C1 segment of cervical spinal cord (tissue), 14 donors: Measurements from ENCODE around the gene ARHGAP10.

Experiments used
- DNase-seq, 14 donors: peaks; one replicate each; lab custom pipeline; 2025; lab: John Stamatoyannopoulos, UW

Gene ARHGAP10

DNA sequence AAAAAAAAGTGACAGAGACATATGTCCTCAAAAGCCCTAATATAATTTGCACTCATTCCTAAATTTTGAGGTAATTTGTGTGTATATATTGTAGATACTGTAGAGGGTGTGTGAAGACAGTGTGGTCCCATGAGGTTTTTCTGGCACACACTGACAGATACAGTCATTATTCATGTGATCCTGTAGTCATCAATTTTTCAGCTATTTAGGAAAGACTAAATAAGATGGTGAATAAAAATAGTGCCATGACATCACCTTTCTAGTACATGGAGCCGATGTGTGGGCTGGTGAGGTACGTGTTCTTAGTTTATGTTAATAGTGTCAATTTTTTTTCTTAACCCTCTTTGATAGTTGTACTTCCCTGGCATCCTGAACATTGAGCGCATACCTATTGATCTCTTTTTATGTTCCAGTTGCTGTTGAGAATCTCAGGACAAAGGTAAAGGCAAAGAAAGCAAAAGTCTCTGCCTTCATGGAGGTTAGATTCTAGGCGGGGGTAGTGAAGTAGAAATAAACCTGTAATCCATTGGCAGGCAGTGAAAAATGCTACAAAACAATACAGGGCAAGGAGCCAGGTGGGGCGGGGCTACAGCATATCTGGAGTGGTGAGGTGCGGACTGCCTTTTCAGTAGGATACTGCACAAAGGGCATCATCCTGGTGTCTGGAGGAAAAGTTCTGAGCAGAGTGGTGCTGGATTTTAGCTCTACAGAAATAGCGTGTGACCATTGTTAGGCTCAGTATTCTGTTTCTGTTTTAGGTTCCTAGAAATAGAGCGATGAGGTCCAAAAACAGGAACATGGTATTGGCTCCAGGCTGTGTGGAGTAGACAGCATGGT lies 93.8 kb downstream of the ARHGAP10 start:
- DNase-seq, result no peak

DNA sequence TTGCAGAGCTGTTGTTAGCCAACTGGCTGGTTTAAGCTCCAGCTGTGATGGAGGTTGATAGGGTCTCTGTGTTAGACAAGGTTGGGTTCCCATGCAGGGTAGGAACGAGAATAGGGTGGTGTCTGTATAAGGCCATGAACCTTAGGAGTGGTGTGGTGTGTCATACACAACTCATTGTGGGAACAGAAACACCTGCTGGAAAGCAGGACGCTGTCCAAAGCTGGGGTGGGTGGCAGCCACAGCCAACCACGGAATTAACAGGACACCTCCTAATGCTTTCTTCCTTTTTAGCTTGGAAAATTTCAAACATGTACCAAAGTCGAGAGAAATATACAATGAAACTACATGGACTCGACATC lies 94.4 kb downstream of the ARHGAP10 start:
- DNase-seq, result no peak

DNA sequence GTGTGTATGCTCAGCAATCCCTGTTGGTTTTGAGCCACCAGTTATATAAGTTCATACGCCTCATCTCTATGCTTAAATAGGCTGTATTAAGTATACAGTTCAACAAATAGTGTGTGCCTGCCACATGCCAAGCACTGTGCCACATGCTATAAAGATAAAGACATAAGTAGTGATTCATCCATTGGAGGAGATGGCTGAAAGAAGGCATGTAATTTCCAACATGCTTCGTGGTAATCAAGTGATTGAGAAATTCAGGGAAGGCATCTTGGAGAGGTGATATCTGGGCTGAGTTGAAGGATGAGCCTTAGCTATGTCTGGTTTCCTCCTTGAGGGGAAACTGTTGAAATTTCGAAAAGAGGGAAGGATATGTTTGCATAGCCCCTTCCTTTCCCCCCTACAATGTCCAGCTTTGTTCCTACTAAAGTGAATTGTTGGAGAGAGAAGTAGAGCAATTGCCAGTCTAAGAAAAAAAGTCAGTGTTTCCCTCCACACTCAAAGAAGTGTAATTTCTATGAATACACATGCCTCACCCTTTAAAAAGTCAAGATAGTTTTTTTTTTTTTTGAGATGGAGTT lies 96.5 kb downstream of the ARHGAP10 start:
- DNase-seq, result no peak

DNA sequence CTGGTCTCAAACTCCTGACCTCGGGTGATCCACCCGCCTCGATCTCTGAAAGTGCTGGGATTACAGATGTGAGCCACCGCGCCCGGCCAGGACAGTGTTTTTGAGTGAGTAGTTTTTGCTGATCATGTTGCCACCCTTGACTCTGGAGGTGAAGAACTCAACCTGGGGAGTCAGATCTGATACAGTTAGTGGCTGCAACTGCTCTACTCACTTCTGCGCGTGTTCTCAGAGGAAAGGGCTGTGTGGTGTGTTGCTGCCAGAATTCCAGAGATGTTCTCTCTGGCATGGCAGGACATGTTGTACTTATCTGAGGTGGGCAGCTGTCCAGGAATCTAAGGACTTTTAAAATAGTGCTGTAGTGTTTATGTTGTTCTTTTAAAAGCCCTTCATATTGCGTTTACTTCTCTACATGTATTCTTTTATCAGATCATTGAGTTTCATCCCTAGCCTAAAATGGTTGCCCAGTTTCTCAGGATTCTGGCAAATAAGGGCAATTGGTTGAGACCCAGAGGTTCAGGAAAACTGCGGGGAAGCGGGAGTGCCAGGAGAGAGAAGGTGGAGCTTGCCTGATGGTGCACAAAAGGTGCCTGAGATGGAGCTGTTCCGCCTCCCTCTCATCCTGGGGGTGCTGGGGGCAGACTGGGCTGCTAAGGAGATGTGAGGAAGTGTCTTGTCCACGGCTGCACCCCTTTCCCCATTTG lies 97.7 kb downstream of the ARHGAP10 start:
- DNase-seq, result no peak

DNA sequence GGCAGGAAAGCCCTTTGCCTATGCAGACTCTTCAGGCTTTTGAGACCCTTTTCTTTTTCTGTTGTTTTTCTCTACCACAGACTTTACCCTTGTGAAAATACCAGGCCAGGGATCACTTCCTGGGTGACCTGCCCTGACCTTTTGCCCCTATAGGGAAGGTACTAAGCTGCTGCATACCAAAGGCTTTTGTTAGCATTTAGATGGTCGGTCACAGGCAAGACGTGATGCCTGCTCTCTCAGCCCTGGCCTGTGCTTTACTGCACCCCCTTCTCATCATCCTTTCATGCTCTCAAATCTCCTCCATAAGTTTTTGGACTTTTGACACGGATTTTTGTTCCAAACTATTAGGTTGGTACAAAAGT lies 98.2 kb downstream of the ARHGAP10 start:
- no peak for DNase-seq

DNA sequence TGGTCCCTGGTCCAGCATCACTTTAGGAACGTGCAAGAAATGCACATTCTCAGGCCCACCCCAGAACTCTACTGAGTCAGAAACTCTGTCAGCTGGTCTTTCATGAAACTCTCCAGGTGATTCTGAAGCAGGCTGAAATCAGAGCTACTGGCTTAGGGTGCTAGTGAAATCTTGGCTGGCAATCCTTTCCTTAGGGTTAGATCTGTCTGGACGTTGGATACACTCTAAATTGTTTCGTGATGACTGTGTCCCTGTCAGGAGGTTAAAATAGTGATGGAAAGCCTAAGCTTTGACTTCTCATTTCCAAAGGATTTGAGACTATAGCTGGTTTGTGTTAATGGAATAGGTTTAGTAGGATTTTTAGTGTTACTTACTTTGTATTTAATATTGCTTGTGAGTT lies 99.1 kb downstream of the ARHGAP10 start:
- no peak for DNase-seq

DNA sequence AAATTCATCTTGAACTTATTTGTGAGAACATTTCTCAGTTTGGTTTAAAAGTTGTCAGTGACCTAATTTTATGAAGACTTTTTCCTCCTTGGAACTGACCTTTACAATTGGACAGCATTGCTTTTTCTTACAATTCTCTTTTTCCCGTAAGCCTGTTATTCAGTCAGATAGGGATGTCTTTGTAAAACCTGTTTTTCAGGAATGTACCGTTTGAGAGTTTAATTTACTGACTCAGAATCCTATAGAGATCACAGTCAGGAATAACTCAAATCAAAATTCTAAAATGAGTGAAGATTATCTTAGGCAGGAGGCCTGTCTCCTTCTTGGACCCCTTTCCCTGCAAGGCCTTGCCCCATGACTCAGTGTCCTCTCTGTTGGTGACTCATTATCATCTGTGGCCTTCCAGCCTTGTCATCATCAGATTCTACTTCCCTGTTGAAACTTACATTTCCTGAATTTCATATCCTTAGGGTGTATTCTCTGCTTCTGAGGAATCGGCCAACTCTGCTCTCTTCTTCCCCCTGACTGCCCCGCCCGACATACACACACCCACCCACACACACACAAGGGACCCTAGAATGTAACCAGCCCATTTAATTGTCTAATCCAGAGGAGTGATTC lies 99.8 kb downstream of the ARHGAP10 start:
- peak in 2 of 14 donors; percentile 11 to 31 for DNase-seq

DNA sequence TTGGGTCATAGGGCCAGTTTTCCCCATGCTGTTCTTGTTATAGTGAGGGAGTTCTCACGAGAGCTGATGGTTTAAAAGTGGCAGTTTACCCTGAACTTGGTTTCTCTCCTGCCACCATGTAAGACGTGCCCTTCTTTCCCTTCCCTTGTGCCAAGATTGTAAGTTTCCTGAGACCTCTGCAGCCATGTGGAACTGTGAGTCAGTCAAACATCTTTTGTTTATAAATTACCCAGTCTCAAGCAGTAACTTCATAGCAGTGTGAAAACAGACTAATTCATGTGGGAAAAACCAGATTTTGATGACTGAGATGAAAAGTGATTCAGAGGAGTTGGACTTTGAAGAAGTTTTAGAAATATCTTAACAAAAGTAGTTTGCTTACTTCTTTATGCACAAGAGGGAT lies 101.4 kb downstream of the ARHGAP10 start:
- no peak for DNase-seq

DNA sequence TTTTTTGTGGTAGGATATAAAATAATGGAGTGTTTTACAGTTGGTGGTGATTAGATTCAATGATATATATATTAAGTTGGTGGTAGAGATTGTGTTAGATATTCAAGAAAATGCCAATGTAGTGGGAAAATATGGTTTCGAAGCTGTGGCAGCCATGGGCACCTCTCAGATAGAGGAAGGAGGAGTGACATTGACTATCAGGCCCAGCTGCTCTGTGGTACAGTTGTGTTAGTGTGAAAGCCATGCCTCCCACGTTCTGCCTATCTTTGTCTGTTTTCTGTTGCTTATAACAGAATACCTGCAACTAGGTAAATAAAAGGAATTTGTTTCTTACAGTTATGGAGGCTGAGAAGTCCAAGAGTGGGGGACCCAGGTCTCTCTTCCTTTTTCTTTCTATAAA lies 101.9 kb downstream of the ARHGAP10 start:
- no peak for DNase-seq

DNA sequence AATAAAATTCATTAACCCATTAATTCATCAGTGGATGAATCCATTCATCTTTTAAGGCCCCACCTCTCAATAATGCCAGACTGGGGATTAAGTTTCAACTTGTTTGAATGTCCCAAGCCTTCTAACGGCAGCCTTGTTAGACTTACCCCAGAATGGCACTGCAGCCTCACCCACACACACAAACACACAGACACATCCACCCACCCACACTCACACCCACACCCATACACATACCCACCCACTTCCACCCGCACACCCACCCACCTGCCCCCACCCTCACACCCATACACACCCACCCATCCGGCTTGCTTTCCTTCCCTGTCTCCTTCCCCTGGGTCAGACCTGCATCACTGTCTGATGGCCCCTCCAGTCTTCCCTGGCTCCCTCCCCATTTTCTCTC lies 102.6 kb downstream of the ARHGAP10 start:
- DNase-seq, result no peak

DNA sequence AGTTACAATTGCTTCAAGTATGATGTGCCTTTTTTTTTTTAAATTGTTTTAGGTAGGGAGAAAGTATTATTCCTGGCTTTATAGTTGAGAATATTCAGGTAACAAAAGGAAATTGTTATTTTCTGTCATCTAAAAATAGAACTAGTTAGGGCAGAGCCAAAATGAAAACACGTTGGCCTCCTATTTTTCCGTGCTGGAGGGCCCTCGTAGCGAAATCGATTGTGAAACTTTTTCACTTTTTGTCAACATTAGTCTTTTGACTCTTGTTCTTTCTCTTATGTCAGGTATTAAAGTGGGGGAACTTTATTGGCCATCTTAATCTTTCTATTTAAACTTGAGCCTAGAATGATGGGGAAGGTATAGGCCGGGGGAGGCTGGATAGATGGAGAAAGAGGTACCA lies 104.9 kb downstream of the ARHGAP10 start:
- no peak for DNase-seq

DNA sequence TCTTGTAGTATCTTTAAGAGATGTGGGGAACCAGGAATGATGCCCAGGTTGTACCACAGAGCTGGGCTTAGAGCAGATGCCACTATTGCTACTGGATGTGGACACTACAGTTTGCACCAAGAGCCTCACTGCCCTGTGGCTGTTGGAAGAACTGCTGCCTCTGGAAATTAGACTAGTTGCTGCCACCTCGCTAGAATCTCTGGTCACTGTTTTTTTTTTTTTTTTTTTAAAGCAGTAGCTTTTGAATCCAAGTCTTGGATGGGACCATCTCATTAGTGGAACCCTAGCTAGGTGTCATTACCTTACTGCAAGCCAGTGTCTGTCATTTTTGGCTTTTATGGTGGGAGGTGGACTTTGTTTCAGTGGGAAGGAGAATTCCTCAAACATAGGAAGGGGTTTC lies 105.5 kb downstream of the ARHGAP10 start:
- DNase-seq, result no peak

DNA sequence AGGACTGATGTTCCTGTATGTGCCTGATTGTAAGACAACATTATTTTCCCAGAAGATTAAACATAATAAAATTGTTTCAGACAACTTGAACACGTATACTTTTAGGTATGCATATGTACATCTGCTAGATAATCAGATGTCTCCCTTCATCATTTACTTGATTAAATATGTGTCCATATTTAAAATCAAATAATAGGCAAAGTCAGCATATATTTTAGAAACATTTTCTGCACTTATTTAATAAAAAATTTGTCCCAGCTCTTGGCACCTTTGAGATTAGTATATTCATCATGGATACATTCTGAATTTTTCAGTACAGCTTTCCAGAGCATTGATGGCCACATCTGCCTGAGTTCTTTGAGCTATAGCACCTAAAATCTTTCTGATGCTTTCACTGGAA lies 106.0 kb downstream of the ARHGAP10 start:
- DNase-seq, result no peak

DNA sequence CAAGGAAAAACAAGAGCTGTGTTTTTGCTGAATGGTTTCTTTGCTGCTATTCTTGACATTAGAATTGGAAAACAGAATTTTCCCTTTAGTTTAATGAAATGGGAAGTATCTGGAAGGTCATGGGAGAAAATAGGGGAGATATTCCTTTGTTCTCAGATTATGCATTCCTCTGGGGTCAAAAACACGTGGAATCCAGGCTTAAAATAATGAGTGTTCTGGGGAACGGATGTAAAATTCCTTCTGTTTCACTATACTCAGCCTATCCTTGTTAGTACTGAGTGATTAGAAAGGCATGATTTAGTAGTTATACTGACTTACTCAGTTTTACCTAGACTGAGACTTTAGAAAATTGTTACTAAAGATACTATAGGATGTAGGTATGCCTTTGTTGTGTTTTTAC lies 107.3 kb downstream of the ARHGAP10 start:
- DNase-seq, result no peak

DNA sequence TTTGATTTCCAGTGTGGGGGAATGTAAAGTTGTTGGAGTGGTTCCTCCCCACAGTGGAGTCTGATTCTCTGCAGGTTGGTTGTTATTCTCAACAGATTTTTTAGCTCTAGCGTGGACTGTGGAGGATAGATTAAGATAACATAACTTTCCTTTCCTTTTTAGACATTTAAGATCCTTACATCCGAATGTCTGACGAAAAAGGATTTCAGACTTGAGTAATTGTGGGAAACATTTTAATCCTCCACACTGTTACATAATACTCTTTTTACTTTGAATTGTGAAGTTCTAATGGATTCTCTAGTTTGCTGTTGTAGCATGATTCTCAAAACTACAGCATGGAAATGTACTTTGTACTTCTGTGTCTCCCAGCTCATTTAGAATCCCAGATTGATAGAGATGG lies 107.8 kb downstream of the ARHGAP10 start:
- DNase-seq, result no peak

DNA sequence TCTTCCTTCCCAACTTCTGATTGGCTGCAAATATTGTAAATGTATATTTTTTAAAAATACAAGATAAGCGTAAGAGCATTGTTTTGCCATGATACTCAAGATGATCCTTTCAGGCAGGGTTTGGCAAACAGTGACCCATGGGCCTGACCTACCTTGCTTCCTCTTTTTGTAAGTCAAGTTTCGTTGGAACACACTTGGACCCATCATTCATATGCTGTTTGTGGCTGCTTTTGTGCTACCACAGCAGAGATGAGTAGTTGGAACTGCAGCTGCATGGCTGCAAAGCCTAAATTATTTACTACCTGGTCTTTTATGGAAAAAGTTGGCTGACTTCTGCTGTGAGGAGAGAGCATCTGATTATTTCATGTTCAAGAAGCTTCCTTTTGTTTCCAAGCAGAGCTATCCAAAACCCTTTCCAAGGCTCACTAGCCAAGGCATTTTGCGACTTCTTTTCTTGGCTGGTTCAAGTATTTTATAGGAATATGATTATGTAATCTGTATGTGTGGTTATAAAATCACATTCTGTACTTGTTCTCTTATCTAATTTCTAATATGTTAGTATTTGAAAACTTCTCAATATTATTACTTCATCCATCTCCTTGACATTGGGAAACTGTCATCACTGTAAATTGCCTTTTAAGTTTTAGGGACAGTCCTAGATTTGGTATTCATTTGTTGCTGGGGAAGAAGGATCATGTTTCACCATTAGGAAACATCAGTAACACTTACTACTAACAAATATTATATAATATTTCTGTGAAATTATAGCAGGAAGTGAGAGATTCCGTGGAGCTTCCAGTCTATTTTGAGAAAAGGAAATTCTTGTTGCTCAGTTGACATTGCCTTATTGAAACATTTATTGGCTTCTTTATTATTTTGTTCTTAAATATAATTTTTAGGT lies 109.2 kb downstream of the ARHGAP10 start:
- DNase-seq, result no peak

DNA sequence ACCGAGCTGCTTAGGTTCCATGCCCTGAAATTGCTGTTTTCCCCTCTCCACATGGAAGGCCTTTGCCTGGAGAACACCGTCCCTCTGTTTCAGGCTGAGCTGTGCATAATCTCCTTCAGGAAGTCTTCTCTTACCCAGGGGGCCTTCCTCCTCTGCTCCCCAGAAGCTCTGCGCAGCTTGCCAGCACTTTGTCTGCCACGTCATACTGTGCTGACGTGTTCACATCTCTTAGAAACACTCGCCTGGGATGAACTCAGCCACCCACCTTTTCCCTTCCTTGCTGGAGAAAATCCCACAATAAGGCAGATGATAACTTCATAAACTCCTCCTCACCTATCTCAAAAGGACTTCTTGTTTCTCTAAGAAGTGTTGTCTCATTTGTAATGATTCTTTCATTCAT lies 110.7 kb downstream of the ARHGAP10 start:
- no peak for DNase-seq

DNA sequence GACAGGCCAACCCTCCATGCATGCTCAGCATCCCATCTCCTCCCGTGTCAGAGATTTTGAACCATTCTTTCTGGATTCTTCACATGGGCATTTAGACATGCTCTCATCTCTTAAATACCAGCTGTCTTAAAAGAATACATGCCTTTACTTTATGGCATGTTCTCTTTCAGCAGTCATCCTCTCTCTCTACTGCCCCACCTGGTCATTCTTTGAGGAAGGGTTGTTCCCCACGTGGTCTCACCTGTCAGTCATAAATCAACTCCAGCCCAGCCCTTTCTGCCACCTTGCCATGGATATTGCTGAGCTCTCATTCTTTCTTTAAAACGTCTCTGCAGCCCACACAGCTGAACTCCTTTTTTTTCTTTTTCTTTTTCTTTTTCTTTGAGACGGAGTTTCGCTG lies 111.3 kb downstream of the ARHGAP10 start:
- no peak for DNase-seq

DNA sequence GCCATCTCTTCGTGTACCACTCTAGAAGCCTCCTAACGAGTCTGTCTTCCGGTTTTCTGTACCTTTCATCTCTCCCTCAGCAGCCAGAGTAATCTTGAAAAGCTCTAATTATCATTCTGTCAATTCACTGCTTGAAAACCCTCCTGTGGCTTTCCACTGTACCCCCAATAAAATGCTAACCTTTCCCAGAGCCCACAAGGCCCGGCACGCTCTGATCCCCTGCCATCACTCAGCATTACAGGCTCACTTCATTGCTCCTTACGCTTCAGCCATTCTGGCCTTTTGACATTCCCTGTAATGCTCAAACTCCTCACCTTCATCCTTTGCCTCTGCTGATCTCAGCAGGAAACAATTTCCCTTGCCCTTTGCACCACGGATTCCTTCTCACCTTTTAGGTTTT lies 112.9 kb downstream of the ARHGAP10 start:
- no peak for DNase-seq

DNA sequence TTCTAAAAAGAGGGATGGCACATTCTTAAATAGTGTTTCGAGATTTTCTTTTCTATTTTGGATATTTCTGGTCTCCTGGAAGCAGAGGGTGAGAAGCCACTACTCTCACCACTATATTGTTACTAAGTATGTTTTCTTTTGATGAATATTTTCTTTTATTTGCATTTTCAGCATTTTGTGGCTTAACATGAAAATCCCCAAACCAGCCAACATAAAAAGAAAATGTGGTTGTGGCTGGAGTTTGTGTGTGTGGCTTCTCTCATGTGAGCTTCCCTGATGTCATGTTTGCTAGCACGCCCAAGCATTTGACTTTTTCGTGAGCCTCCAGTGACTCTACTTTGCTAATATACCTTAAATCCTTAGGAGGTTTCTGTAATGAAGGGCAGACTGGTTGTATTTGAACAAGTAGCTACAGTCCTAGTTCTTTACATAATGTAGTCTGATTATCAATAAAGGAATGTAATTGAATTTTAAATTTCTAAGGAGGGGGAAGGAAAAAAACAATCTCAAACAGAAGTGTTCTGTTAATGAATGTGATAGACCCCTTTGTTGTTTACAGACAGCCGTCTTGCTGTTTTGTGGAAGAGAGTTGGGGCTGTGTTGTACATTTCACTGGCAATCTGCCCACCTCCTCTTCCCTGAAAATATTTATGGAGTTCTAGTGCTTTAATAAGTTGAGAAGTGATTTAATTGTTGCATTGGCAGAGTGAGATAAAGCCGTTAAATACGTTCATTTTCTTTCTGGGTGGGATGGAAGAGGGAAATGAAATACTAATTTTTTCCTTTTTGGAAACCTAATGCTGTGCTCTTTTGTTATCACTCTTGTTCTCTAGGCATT lies 114.6 kb downstream of the ARHGAP10 start:
- no peak for DNase-seq
